A549 (cell line): ENCODE measurements around the gene CDCP1. TPM values are rescaled to one million over a fixed set of nuclear protein-coding genes. Genes with fewer than 3 reads are reported as not detected.

Experiments used
- ATAC-seq, 2 experiments: fragments of 200-7000 bp in 1 of 2; fragments of >200 bp in 1 of 2; cut with Nextera tagmentation in 1 of 2; cut with Tn5 transposase in 1 of 2; 3 replicates each; pipeline versions ENCODE4 v1.8.0 to v1.9.1; 2018 to 2020; ENCODE audit warnings: mild to moderate bottlenecking in 1 of 2, moderate library complexity in 1 of 2
- CTCF ChIA-PET: fragments of 300-600 bp; sonication (Branson Sonifier 250); formaldehyde crosslinking; extraction: SDS; loops from one replicate; lab custom pipeline; 2021; ENCODE audit warnings: antibody characterized with exemption, inconsistent platforms; lab: Yijun Ruan, JAX
- POLR2A ChIA-PET: fragments of 350-600 bp; formaldehyde crosslinking; extraction: SDS; loops from one replicate; lab custom pipeline; 2021; ENCODE audit warnings: antibody characterized with exemption, inconsistent platforms; lab: Yijun Ruan, JAX
- DNase-seq, 2 experiments: peaks; one replicate each; pipeline versions ENCODE4 v3.0.0 to v3.0.0-alpha.2; 2011 to 2016; ENCODE audit warnings: low read depth in 1 of 2, low spot score in 1 of 2
- FAIRE-seq: peaks from 2 replicates; lab custom pipeline; 2011; peaks lifted over from hg19 to GRCh38; lab: Jason Lieb, UNC
- H3K27ac ChIP-seq, 2 experiments: fragments of >200 bp; sonication (Bioruptor Twin); formaldehyde crosslinking; 3 replicates each; pipeline ENCODE4 v1.5.1; 2016 to 2017
- H3K4me1 ChIP-seq: fragments of >200 bp; sonication (Bioruptor Twin); formaldehyde crosslinking; 3 replicates; pipeline ENCODE4 v1.6.1; 2016
- H3K4me2 ChIP-seq: fragments of >200 bp; sonication (Bioruptor Twin); formaldehyde crosslinking; 3 replicates; pipeline ENCODE4 v1.6.1; 2016
- H3K4me3 ChIP-seq: fragments of >200 bp; sonication (Bioruptor Twin); formaldehyde crosslinking; 3 replicates; pipeline ENCODE4 v1.5.1; 2016
- H3K9me3 ChIP-seq: fragments of >200 bp; sonication (Bioruptor Twin); formaldehyde crosslinking; 3 replicates; pipeline ENCODE4 v1.6.1; 2016
- BHLHE40 ChIP-seq: IDR thresholded peaks from 2 replicates; pipeline ENCODE4 v1.6.1; 2012; ENCODE audit warnings: low read depth, low read length, inconsistent platforms
- CEBPB ChIP-seq, 2 experiments: fragments of >200 bp in 1 of 2; sonication (Bioruptor Twin) in 1 of 2; formaldehyde crosslinking in 1 of 2; IDR thresholded peaks; 2 replicates each; pipeline ENCODE4 v1.6.1; 2012 to 2016
- CHD4 ChIP-seq: fragments of 200-600 bp; sonication (generic); IDR thresholded peaks from 2 replicates; pipeline ENCODE4 v1.6.1; 2016; ENCODE audit warnings: antibody characterized with exemption, mild to moderate bottlenecking, borderline replicate concordance
- FOSL2 ChIP-seq, 2 experiments: fragments of 450-650 bp in 1 of 2; fragments of >200 bp in 1 of 2; sonication (Bioruptor Twin) in 1 of 2; formaldehyde crosslinking; IDR thresholded peaks; 2 replicates each; pipeline versions ENCODE4 v1.5.0 to v1.6.1; 2016 to 2020; ENCODE audit warnings: mild to moderate bottlenecking in 1 of 2, moderate library complexity in 1 of 2
- HDAC2 ChIP-seq: fragments of 200-600 bp; sonication (generic); IDR thresholded peaks from 2 replicates; pipeline ENCODE4 v1.6.1; 2016
- HOXB5 ChIP-seq: fragments of 250-450 bp; sonication (Bioruptor Pico); IDR thresholded peaks from 2 replicates; pipeline ENCODE4 v1.5.0; 2020; ENCODE audit warnings: mild to moderate bottlenecking, moderate library complexity
- NFE2L2 ChIP-seq: fragments of 150-350 bp; conservative IDR thresholded peaks from 2 replicates; pipeline ENCODE4 v1.6.1; 2014; ENCODE audit warnings: low read length
- NR3C1 ChIP-seq: fragments of >200 bp; sonication (Bioruptor Twin); formaldehyde crosslinking; IDR thresholded peaks from 3 replicates; pipeline ENCODE4 v1.6.1; 2017
- POLR2A ChIP-seq: IDR thresholded peaks from 2 replicates; pipeline ENCODE4 v1.6.1; 2012; ENCODE audit warnings: mild to moderate bottlenecking, low read length
- POLR2AphosphoS2 ChIP-seq: conservative IDR thresholded peaks from 2 replicates; pipeline ENCODE4 v1.6.1; 2012; ENCODE audit warnings: low read length, improper control_type of control experiment, inconsistent platforms
- SMC3 ChIP-seq: fragments of >200 bp; sonication (Bioruptor Twin); formaldehyde crosslinking; IDR thresholded peaks from 3 replicates; pipeline ENCODE4 v1.6.1; 2018; ENCODE audit warnings: inconsistent platforms
- TFCP2L1 ChIP-seq: fragments of 250-450 bp; sonication (Bioruptor Pico); IDR thresholded peaks from 2 replicates; pipeline ENCODE4 v1.5.0; 2021; ENCODE audit warnings: mild to moderate bottlenecking
- TP53 ChIP-seq: fragments of 250-450 bp; sonication (Bioruptor Pico); IDR thresholded peaks from 2 replicates; pipeline ENCODE4 v1.5.0; 2021; ENCODE audit warnings: mild to moderate bottlenecking, moderate library complexity
- ZC3H11A ChIP-seq: fragments of 450-650 bp; IDR thresholded peaks from 2 replicates; pipeline ENCODE4 v1.6.1; 2014; ENCODE audit warnings: antibody characterized with exemption, mild to moderate bottlenecking
- ZNF302 ChIP-seq: fragments of 250-450 bp; sonication (Bioruptor Pico); IDR thresholded peaks from 2 replicates; pipeline ENCODE4 v1.9.0; 2021; ENCODE audit warnings: inconsistent platforms, mild to moderate bottlenecking, moderate library complexity
- WGBS: methylation state at CpG from one replicate; pipeline ENCODE4 v1.1.6; 2017; ENCODE audit errors: missing lambda C conversion rate; 5-methylcytosine and 5-hydroxymethylcytosine counted together
- polyA plus RNA-seq, 4 experiments: library from polyadenylated mRNA; depleted of rRNA in 3 of 4; stranded (reverse); fragments of >200 nt; fragmentation: RNase III in 1 of 4; extraction: RNeasy Plus Mini Kit Qiagen cat#74134 plus additional on column Dnase treatment in 1 of 4; gene quantifications; 2 replicates in 3 of 4; 3 replicates in 1 of 4; pipeline ENCODE4 v1.2.3, GENCODE V29; 2011 to 2017
- TF ChIP-seq, protein P1 (sequence below): IDR thresholded peaks from 2 replicates; pipeline ENCODE4 v1.6.1; 2012; ENCODE audit warnings: low read depth, borderline replicate concordance
- TF ChIP-seq, protein P2 (sequence below): fragments of >200 bp; sonication (Bioruptor Twin); formaldehyde crosslinking; IDR thresholded peaks from 3 replicates; pipeline ENCODE4 v1.6.1; 2016

Gene CDCP1
- polyA plus RNA-seq, 2 of the 4 experiments (the other 2 are of a cell fraction): 3.0 to 9.9 TPM

DNA sequence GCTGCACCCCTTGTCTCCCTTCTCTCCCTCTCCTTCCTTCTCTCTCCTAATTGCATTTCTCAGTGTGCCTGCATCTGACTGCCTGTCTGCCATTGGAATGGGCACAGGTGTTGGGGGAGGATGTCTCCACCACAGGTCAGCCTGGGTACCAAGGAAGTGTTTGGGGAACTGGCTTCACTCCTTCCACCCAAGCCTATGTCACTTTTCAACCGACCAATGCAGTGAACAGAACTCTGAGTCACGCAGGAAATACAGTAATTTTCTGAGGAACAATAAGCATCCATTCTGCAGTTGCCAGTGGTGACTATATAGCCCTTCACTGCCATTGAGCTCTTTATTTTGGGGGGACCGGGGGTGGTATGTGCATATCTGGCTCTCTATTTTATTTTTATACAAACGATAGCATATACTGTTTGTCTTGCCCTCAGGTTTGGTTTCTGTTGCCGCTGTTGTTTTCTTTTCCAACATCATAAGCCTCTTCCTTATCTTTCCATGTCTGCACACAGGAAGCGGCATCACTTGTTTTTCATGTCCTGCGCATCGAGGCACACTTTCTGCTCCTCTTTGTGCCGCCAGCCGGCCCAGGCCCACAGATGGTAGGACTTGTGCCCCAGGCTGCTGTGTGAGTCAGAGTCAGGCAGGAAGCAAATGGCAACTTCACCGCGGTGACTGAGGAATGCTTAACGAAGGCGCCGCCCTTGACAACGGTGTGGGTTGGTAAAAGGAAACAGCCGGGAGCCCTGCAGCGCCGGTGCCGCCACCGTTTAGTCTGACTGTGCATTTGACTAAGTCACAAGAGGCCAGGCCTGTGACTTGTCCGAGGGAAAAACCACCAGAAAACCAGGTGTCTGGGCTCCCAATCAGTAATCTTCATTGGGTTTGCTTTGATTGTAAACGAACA is 21.1 kb upstream of the CDCP1 start (continued):
- TF ChIP-seq POLR2AphosphoS2 (no peak), POLR2A (peak; percentile 31), SMC3 (peak; percentile 38; the same call in 1 of the 3 replicates), NFE2L2 (no peak), ZC3H11A (no peak), FOSL2 (IDR thresholded peaks at IDR 0.05) (no peak), FOSL2 (CRISPR knock-in tag; IDR thresholded peaks at IDR 0.05) (peak; percentile 82), HDAC2 (no peak)
- TF ChIP-seq, protein P1, sequence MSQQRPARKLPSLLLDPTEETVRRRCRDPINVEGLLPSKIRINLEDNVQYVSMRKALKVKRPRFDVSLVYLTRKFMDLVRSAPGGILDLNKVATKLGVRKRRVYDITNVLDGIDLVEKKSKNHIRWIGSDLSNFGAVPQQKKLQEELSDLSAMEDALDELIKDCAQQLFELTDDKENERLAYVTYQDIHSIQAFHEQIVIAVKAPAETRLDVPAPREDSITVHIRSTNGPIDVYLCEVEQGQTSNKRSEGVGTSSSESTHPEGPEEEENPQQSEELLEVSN: peak; percentile 62; the same call in 1 of the 2 replicates

DNA sequence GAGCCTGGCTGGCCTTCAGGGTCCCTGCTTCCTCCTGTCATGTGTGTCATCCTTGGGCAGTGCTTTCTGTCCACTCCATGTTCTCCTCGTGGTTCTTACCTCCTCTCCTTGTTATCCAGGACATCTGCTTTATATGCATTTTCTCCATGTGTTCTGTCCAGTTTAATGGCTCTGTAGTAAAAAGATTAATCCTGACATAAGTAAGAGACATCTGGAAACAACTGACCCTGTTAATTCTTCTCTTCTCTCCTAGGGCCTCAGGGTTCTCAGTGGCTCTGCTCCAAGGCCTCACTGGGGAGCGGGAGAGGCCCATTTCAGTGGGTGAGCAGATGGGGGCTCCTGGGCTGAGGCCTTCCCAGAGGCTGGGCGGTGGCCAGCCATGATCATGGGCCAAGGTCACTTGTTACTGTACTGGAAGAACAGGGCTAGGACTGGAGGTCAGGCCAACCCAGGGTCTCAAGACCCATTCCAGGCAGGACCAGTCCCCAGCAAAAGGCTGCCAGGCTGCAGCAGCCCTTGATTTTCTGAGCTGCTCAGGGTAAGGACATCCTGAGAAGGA is 20.2 kb upstream of the CDCP1 start:
- Histone ChIP-seq H3K4me2 (peak overlapping the region; percentile 76; the same call in 2 of the 3 replicates), H3K4me3 (no peak overlapping the region), H3K27ac (peak overlapping the region; percentile 83 to 94), H3K9me3 (no peaks in the 10 kb centered on the region), H3K4me1 (peaks cover 19% of the 10 kb centered on the region)
- CTCF ChIA-PET: interaction anchor here (1.6 to 1.9 kb wide), 2 partner anchors 44 to 333 kb away, joined by 3 to 6 read pairs; no protein-coding TSS in a partner anchor
- TF ChIP-seq CEBPB (IDR thresholded peaks at IDR 0.05) (no peak), BHLHE40 (no peak), ZNF302 (CRISPR knock-in tag) (no peak), TFCP2L1 (CRISPR knock-in tag) (no peak), CHD4 (no peak), NR3C1 (no peak)
- DNase-seq (no peak), FAIRE-seq (no peak), ATAC-seq (no peak)
- 80% methylated on average over 3 of the region's 3 CpGs for WGBS
- POLR2A ChIA-PET: interaction anchor here (0.5 kb wide), 1 partner anchor 75 kb away, joined by 3 read pairs; no protein-coding TSS in a partner anchor

DNA sequence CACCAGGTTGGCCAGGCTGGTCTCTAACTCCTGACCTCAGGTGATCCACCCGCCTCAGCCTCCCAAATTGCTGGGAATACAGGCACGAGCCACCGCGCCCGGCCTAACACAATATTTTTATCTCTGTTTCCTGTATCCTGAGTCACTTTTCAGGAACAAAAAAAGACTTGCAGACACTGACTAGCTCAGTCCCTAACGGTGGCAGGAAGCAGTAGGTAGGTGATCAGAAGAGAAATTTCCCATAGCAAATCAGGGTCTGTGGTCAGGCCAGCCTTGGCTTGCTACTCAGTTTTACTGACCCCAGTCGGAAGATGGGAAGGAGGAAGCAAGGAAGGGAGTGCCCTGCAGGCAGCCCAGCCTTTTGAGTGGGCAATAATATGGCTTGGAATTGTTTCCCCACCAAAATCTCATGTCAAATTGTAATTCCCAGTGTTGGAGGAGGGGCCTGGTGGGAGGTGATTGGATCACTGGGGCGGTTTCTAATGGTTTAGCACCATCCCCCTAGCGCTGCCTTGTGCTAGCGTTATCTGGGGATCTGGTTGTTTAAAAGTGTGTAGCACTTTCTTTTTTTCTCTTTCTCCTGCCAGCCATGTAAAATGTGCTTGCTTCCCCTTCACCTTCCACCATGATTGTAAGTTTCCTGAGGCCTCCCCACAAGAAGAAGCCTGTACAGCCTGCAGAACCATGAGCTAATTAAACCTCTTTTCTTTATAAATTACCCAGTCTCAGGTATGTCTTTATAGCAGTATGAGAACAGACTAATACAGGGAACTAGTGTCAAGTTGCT is 19.5 kb upstream of the CDCP1 start:
- ChIA-PET POLR2A (no interaction called here), CTCF (interaction anchor here (0.9 to 2.4 kb wide), 3 partner anchors 11 to 44 kb away, joined by 3 to 10 read pairs (median 3); no protein-coding TSS in a partner anchor)
- FAIRE-seq: no peak
- Histone ChIP-seq H3K4me1 (peaks cover 19% of the 10 kb centered on the region), H3K4me3 (no peak overlapping the region), H3K4me2 (no peak overlapping the region)
- DNase-seq: no peak
- WGBS: 90% methylated on average over 10 of the region's 10 CpGs
- no peak for ATAC-seq
- TF ChIP-seq, protein P2, sequence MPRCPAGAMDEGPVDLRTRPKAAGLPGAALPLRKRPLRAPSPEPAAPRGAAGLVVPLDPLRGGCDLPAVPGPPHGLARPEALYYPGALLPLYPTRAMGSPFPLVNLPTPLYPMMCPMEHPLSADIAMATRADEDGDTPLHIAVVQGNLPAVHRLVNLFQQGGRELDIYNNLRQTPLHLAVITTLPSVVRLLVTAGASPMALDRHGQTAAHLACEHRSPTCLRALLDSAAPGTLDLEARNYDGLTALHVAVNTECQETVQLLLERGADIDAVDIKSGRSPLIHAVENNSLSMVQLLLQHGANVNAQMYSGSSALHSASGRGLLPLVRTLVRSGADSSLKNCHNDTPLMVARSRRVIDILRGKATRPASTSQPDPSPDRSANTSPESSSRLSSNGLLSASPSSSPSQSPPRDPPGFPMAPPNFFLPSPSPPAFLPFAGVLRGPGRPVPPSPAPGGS: no peak
- TF ChIP-seq HOXB5 (CRISPR knock-in tag): no peak
- no peak for TF ChIP-seq NR3C1
- TF ChIP-seq TP53 (CRISPR knock-in tag): no peak
- TF ChIP-seq, all 56 proteins: peak for 0
- Histone ChIP-seq H3K9me3 (no peaks in the 10 kb centered on the region), H3K27ac (peak overlapping the region; percentile 83 to 94; a peak in 4 of 6 replicates)
